Activated CD4-positive, alpha-beta T cell treated with anti-CD3 and anti-CD28 coated beads, Interleukin-2, amount 10 ng/mL, durations not matched to agents 7 days and 5 days (primary cell): ENCODE measurements around the gene CFH. TPM values are rescaled to one million over a fixed set of nuclear protein-coding genes. Genes with fewer than 3 reads are reported as not detected.
A peak's percentile ranks its signal among the peaks of the same experiment; 100 is the strongest.
"Not testable (repeated sequence)": the region's sequence is repeated elsewhere in the genome, so short reads cannot be mapped to it uniquely, and the experiment has no call there.

Experiments
- CTCF ChIA-PET: fragments of 350-600 bp; sonication (Branson Sonifier 250); formaldehyde crosslinking; loops from one replicate; lab custom pipeline; 2021; ENCODE audit warnings: antibody characterized with exemption; lab: Charles Lee
- POLR2A ChIA-PET: fragments of 350-600 bp; sonication (Branson Sonifier 250); formaldehyde crosslinking; loops from one replicate; lab custom pipeline; 2021; ENCODE audit warnings: antibody characterized with exemption; lab: Charles Lee
- DNase-seq: peaks from one replicate; pipeline ENCODE4 v3.0.0-alpha.2; 2020
- H3K27ac Mint-ChIP-seq: one replicate; pipeline ENCODE4 v1.8.0; 2021; ENCODE audit warnings: mild to moderate bottlenecking, moderate library complexity, mixed read lengths
- H3K27me3 Mint-ChIP-seq: one replicate; pipeline ENCODE4 v1.8.0; 2021; ENCODE audit warnings: mixed read lengths
- H3K36me3 Mint-ChIP-seq: one replicate; pipeline ENCODE4 v1.8.0; 2021; ENCODE audit warnings: low read depth, mixed read lengths
- H3K4me1 Mint-ChIP-seq: one replicate; pipeline ENCODE4 v1.8.0; 2021; ENCODE audit warnings: mixed read lengths
- H3K4me3 Mint-ChIP-seq: one replicate; pipeline ENCODE4 v1.8.0; 2021; ENCODE audit warnings: mild to moderate bottlenecking, moderate library complexity, mixed read lengths
- H3K9me3 Mint-ChIP-seq: one replicate; pipeline ENCODE4 v1.8.0; 2021; ENCODE audit warnings: mixed read lengths
- total RNA-seq, 2 experiments: library from RNA; stranded (reverse); gene quantifications; one replicate each; pipeline ENCODE4 v1.2.3, GENCODE V29; 2021

CFH gene
- total RNA-seq, 2 experiments from 2014 or later, result 5.3 to 6.2 TPM

DNA sequence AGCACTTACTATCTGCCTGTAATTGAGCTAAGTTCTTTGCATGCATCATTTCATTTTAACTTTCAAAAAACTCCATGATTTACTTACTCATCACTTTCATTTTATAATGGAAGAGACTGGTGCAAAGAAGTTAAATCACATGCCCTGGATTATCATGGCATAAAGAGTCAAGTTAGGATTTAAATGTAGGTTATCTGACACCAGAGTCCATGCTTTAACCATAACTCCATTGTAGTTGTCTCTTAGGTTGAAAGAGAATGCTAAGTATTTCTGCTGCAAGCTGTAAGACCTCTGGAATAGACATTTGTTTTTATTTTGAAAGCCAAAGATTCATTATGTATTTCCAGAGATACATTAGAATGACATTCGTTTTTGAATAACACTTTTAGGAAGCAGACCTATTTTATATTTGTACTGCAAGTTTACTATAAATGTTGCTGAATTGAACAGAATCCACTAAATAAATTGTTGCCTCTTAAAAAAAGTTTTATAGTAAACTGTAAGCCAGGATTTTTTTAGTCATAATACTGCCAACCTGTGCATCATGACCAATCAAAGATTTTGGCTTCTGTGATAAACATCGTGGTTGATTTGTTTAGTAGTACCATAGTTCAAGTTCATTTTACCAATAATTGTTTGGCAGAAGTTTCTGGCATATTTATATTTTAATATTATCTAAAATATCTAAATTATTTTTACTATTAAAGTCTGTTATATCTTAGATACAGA, 26.1 kb downstream of the CFH start:
- ChIA-PET CTCF (no interaction called here), POLR2A (no interaction called here)
- H3K4me1 Mint-ChIP-seq, result no peaks in the 10 kb centered on the region
- no peak overlapping the region for H3K27ac Mint-ChIP-seq
- H3K36me3 Mint-ChIP-seq, result no peaks in the 10 kb centered on the region
- no peaks in the 10 kb centered on the region for H3K27me3 Mint-ChIP-seq
- H3K4me3 Mint-ChIP-seq, result no peak overlapping the region
- no peaks in the 10 kb centered on the region for H3K9me3 Mint-ChIP-seq
- no peak for DNase-seq

- CTCF ChIA-PET, result no interaction called here
- no peaks in the 10 kb centered on the region for H3K4me1 Mint-ChIP-seq
Measured at GRCh38 chr1:196678510-196678884, 26.7 kb downstream of the CFH start.

DNA sequence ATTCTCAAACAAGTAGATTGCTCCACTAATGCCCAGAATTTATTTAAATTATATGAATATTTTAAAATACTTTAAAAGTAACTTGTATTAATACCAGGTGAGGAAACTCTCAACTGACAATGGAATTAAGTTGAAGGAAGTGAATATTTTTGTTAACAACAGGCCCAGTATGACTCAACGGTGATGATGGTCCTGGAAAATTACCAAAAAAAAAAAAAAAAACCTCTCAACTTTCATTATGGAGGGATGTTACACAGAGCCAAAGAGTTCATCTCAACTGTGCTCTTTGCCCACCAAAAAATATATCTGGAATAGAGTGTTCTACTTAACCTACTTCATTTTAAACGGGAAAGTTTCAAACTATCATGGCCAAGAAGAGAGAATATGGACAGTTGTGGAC, 28.3 kb downstream of the CFH start:
- H3K4me3 Mint-ChIP-seq, result no peak overlapping the region
- H3K27me3 Mint-ChIP-seq, result no peaks in the 10 kb centered on the region
- H3K36me3 Mint-ChIP-seq, result no peaks in the 10 kb centered on the region

More at GRCh38 chr1:196678510-196678884, 26.7 kb downstream of the CFH start:
- Mint-ChIP-seq H3K36me3 (no peaks in the 10 kb centered on the region), H3K27me3 (no peaks in the 10 kb centered on the region), H3K4me3 (no peak overlapping the region), H3K9me3 (no peaks in the 10 kb centered on the region), H3K27ac (no peak overlapping the region)
- POLR2A ChIA-PET, result no interaction called here
- no peak for DNase-seq

GRCh38 chr1:196684476-196684875, 32.6 kb downstream of the CFH start:
- Mint-ChIP-seq H3K27ac (no peak overlapping the region), H3K4me3 (no peak overlapping the region), H3K27me3 (no peaks in the 10 kb centered on the region), H3K36me3 (no peaks in the 10 kb centered on the region), H3K4me1 (no peaks in the 10 kb centered on the region), H3K9me3 (no peaks in the 10 kb centered on the region)
- POLR2A ChIA-PET, result no interaction called here
- CTCF ChIA-PET, result no interaction called here
- DNase-seq, result no peak

More for the DNA sequence above, 28.3 kb downstream of the CFH start:
- no peak for DNase-seq
- POLR2A ChIA-PET, result no interaction called here
- H3K9me3 Mint-ChIP-seq, result no peaks in the 10 kb centered on the region
- CTCF ChIA-PET, result interaction anchor here (0.7 kb wide), 1 partner anchor 691 kb away, joined by 4 read pairs; no protein-coding TSS in a partner anchor
- no peak overlapping the region for H3K27ac Mint-ChIP-seq
- no peaks in the 10 kb centered on the region for H3K4me1 Mint-ChIP-seq

GRCh38 chr1:196685506-196685905, 33.7 kb downstream of the CFH start:
- Mint-ChIP-seq H3K4me3 (no peak overlapping the region), H3K36me3 (no peaks in the 10 kb centered on the region), H3K4me1 (no peaks in the 10 kb centered on the region), H3K9me3 (no peaks in the 10 kb centered on the region), H3K27ac (no peak overlapping the region), H3K27me3 (no peaks in the 10 kb centered on the region)
- CTCF ChIA-PET, result no interaction called here
- POLR2A ChIA-PET, result no interaction called here
- DNase-seq, result no peak

DNA sequence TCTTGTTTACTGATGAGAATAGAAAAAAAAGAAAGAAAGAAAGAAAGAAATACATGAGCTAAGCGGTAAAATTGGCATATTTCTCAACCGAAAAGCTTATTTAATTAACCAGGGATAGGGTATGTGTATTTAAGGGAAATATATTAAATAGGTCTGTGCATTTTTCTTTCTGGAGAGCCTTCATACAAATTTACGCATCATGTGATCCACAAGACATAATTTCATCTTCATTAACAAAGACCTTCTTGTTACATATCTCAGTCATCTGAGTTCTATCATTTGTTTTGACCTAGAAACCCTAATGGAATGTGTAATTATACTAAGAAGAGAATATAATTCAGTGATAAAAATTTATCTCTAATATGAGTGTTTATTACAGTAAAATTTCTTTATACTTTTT, 37.2 kb downstream of the CFH start:
- POLR2A ChIA-PET, result no interaction called here

GRCh38 chr1:196690582-196690981, 38.7 kb downstream of the CFH start:
- Mint-ChIP-seq H3K27me3 (no peaks in the 10 kb centered on the region), H3K9me3 (peaks cover 1% of the 10 kb centered on the region), H3K36me3 (no peaks in the 10 kb centered on the region), H3K4me1 (no peaks in the 10 kb centered on the region), H3K27ac (no peak overlapping the region), H3K4me3 (no peak overlapping the region)
- DNase-seq, result no peak
- CTCF ChIA-PET, result interaction anchor here (1.0 kb wide), 1 partner anchor 33 kb away, joined by 3 read pairs; no protein-coding TSS in a partner anchor
- POLR2A ChIA-PET, result no interaction called here

More for the DNA sequence above, 37.2 kb downstream of the CFH start:
- no peak for DNase-seq
- no peaks in the 10 kb centered on the region for H3K36me3 Mint-ChIP-seq
- no peak overlapping the region for H3K4me3 Mint-ChIP-seq
- CTCF ChIA-PET, result no interaction called here
- no peaks in the 10 kb centered on the region for H3K27me3 Mint-ChIP-seq
- H3K9me3 Mint-ChIP-seq, result no peaks in the 10 kb centered on the region
- H3K4me1 Mint-ChIP-seq, result no peaks in the 10 kb centered on the region
- H3K27ac Mint-ChIP-seq, result no peak overlapping the region

GRCh38 chr1:196698993-196699392, 47.1 kb downstream of the CFH start:
- ChIA-PET POLR2A (no interaction called here), CTCF (no interaction called here)
- DNase-seq, result no peak
- Mint-ChIP-seq H3K27ac (no peak overlapping the region), H3K4me3 (no peak overlapping the region), H3K27me3 (no peaks in the 10 kb centered on the region), H3K36me3 (no peaks in the 10 kb centered on the region), H3K4me1 (no peaks in the 10 kb centered on the region), H3K9me3 (peaks cover 9% of the 10 kb centered on the region)

DNA sequence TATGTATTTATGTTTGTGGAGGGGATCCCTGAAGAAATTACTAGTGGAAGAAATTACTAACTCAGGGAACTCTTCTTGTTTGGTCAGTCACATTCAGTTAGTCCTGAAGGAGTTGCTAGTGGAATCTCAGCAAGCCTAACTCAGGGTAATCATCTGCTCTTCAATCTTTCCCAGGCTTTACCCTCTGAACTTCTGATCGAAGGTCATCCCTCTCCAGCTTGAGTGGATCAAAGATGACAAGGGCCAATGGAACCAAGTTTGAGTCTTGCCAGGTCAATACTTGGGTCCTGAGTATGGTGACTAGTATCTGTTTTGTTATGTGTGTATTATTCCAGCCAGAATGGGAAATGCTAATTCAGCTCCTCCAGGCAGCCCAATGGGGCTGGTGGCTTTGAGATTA, 49.3 kb downstream of the CFH start:
- H3K4me3 Mint-ChIP-seq, result no peak overlapping the region
- DNase-seq, result no peak
- H3K27ac Mint-ChIP-seq, result no peak overlapping the region
- ChIA-PET POLR2A (no interaction called here), CTCF (interaction anchor here (0.6 kb wide), 1 partner anchor 317 kb away, joined by 3 read pairs; no protein-coding TSS in a partner anchor)
- H3K27me3 Mint-ChIP-seq, result no peaks in the 10 kb centered on the region
- H3K36me3 Mint-ChIP-seq, result no peaks in the 10 kb centered on the region
- H3K9me3 Mint-ChIP-seq, result peaks cover 3% of the 10 kb centered on the region
- no peaks in the 10 kb centered on the region for H3K4me1 Mint-ChIP-seq

- not testable (repeated sequence) for DNase-seq, H3K4me3 Mint-ChIP-seq, H3K9me3 Mint-ChIP-seq
Measured at GRCh38 chr1:196709892-196710291, 58.0 kb downstream of the CFH start.

DNA sequence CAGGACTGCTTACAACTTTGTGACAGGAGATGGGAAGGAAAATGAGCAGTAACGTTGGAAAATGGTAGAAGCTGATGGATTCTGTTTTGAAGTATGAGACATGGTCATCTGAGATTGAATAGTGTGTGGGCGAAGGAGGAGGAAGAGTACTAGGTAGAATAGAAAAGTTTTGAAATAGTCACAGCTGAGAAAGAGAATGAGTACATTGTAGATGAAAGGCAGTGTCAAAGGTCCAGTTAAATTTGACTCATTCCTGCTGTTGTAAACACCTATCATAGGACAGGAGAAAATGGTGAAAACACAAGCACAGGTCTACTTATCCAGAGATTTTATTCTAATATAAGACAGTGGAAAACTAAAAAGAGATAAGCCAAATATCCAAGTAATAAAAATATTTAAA, 66.0 kb downstream of the CFH start:
- Mint-ChIP-seq H3K36me3 (no peaks in the 10 kb centered on the region), H3K4me1 (no peaks in the 10 kb centered on the region), H3K9me3 (no peaks in the 10 kb centered on the region), H3K27ac (no peak overlapping the region), H3K4me3 (no peak overlapping the region), H3K27me3 (no peaks in the 10 kb centered on the region)
- DNase-seq, result no peak
- ChIA-PET CTCF (no interaction called here), POLR2A (no interaction called here)

More at GRCh38 chr1:196709892-196710291, 58.0 kb downstream of the CFH start:
- CTCF ChIA-PET, H3K4me1 Mint-ChIP-seq, H3K27ac Mint-ChIP-seq, H3K36me3 Mint-ChIP-seq, POLR2A ChIA-PET, H3K27me3 Mint-ChIP-seq: not testable (repeated sequence)

DNA sequence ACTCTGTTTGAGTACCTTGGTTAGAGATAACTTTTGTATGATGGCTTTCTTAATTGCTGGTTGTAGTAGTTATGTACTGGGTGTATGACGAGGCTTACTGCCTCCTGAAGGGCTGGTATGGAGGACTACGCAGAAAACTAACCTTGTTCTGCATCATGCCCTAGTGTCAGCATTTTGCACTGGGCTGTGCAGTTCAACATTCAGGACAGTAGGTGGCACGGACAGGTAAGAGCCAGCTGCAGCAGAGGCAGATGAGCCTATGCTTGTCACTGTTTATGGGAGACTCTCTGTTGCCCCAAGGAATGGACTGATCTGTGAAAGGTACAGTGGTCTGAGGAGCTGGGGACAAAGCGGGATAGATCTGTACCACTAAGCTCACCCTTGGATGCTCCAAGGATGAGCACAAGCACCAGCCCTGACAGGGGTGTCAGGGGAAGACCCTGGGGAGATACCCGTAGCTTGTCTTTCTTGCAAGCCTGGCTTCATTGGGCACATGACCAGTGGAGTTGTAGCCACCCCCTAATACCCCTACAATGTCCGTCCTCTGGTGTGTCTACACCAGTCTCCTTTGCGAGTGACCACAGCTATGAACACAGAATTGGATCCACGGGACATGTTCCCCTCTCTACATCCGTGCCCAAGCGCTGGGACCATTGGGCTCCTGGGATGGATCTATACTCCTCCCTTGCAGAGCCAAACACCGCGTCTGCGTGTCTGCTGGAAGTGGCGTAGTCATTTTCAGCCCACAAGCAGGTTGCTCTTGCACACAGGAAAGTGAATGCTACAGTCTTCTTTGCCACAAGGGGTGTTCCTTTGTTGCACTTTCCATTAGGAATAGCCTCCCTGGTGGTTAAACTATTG, 71.7 kb downstream of the CFH start:
- CTCF ChIA-PET, result interaction anchor here (0.9 kb wide), 1 partner anchor 32 kb away, joined by 3 read pairs; no protein-coding TSS in a partner anchor
- peak; percentile 45 for DNase-seq
- POLR2A ChIA-PET, result no interaction called here
- Mint-ChIP-seq H3K36me3 (no peaks in the 10 kb centered on the region), H3K4me1 (no peaks in the 10 kb centered on the region), H3K27ac (no peak overlapping the region), H3K4me3 (no peak overlapping the region), H3K9me3 (no peaks in the 10 kb centered on the region), H3K27me3 (no peaks in the 10 kb centered on the region)

GRCh38 chr1:196732526-196732925, 80.7 kb downstream of the CFH start:
- Mint-ChIP-seq H3K27me3 (no peaks in the 10 kb centered on the region), H3K27ac (no peak overlapping the region), H3K4me3 (no peak overlapping the region), H3K36me3 (no peaks in the 10 kb centered on the region), H3K9me3 (no peaks in the 10 kb centered on the region), H3K4me1 (no peaks in the 10 kb centered on the region)
- ChIA-PET POLR2A (no interaction called here), CTCF (no interaction called here)
- DNase-seq, result no peak
